Neural progenitor cell (in vitro differentiated cells): ENCODE data around the gene SLC9C2. TPM values are rescaled to one million over a fixed set of nuclear protein-coding genes. Genes with fewer than 3 reads are reported as not detected.

Source experiments
- DNase-seq: peaks from one replicate; pipeline ENCODE4 v3.0.0-alpha.2; 2016; ENCODE audit warnings: low spot score
- H2AFZ ChIP-seq: fragments of 200-600 bp; sonication (generic); replicated peaks from 2 replicates; pipeline ENCODE4 v1.6.1; 2016; ENCODE audit warnings: antibody characterized with exemption
- H3F3A ChIP-seq: fragments of 200-600 bp; sonication (generic); 2 replicates; pipeline ENCODE4 v1.6.1; 2016; ENCODE audit warnings: antibody characterized with exemption, low read depth
- H3K27ac ChIP-seq: fragments of 200-600 bp; sonication (generic); 2 replicates; pipeline ENCODE4 v1.5.1; 2016; ENCODE audit warnings: mild to moderate bottlenecking
- H3K27me3 ChIP-seq: fragments of 200-600 bp; sonication (generic); 2 replicates; pipeline ENCODE4 v1.6.1; 2016; ENCODE audit warnings: mild to moderate bottlenecking, moderate library complexity
- H3K36me3 ChIP-seq: fragments of 200-600 bp; sonication (generic); 2 replicates; pipeline ENCODE4 v1.5.1; 2016
- H3K4me1 ChIP-seq: fragments of 200-600 bp; sonication (generic); 2 replicates; pipeline ENCODE4 v1.6.1; 2016; ENCODE audit warnings: mixed run types
- H3K4me2 ChIP-seq: fragments of 200-600 bp; sonication (generic); 2 replicates; pipeline ENCODE4 v1.6.1; 2016
- H3K4me3 ChIP-seq: fragments of 200-600 bp; sonication (generic); 2 replicates; pipeline ENCODE4 v1.5.1; 2016
- H3K79me2 ChIP-seq: fragments of 200-600 bp; sonication (generic); 2 replicates; pipeline ENCODE4 v1.6.1; 2016; ENCODE audit warnings: low read depth
- H3K9ac ChIP-seq: fragments of 200-600 bp; sonication (generic); 2 replicates; pipeline ENCODE4 v1.6.1; 2016
- H3K9me3 ChIP-seq: fragments of 200-600 bp; sonication (generic); 2 replicates; pipeline ENCODE4 v1.5.1; 2016; ENCODE audit warnings: low read depth
- H4K20me1 ChIP-seq: fragments of 200-600 bp; sonication (generic); 2 replicates; pipeline ENCODE4 v1.6.1; 2016; ENCODE audit warnings: low read depth
- H3K27ac Mint-ChIP-seq: 3 replicates; pipeline ENCODE4 v1.8.0; 2021; ENCODE audit warnings: mixed read lengths
- H3K27me3 Mint-ChIP-seq: 2 replicates; pipeline ENCODE4 v1.8.0; 2022; ENCODE audit warnings: low read depth, mild to moderate bottlenecking, inconsistent platforms, moderate library complexity, mixed read lengths; ENCODE audit not compliant: insufficient read depth
- H3K36me3 Mint-ChIP-seq: 3 replicates; pipeline ENCODE4 v1.8.0; 2021; ENCODE audit warnings: mixed read lengths
- H3K4me1 Mint-ChIP-seq: 3 replicates; pipeline ENCODE4 v1.8.0; 2021; ENCODE audit warnings: mixed read lengths
- H3K4me3 Mint-ChIP-seq: 3 replicates; pipeline ENCODE4 v1.8.0; 2021; ENCODE audit warnings: mild to moderate bottlenecking, moderate library complexity, mixed read lengths
- H3K9me3 Mint-ChIP-seq: 3 replicates; pipeline ENCODE4 v1.8.0; 2020; ENCODE audit warnings: mixed read lengths
- EZH2 ChIP-seq: fragments of 200-600 bp; sonication (generic); IDR thresholded peaks from 2 replicates; pipeline ENCODE4 v1.6.1; 2017; ENCODE audit warnings: antibody characterized with exemption, mild to moderate bottlenecking, moderate library complexity
- EZH2phosphoT487 ChIP-seq: fragments of 200-600 bp; sonication (generic); IDR thresholded peaks from 2 replicates; pipeline ENCODE4 v1.6.1; 2017; ENCODE audit warnings: antibody characterized with exemption
- total RNA-seq: library from RNA; depleted of rRNA; stranded (reverse); fragments of >200 nt; gene quantifications from 2 replicates; pipeline ENCODE4 v1.2.3, GENCODE V29; 2015; ENCODE audit warnings: low replicate concordance
- TF ChIP-seq, protein P1 (sequence below): fragments of 200-600 bp; sonication (generic); IDR thresholded peaks from 2 replicates; pipeline ENCODE4 v1.5.1; 2017; ENCODE audit warnings: antibody characterized with exemption, mild to moderate bottlenecking

Gene SLC9C2
- total RNA-seq, 1 donor from 2014 or later = not detected

DNA sequence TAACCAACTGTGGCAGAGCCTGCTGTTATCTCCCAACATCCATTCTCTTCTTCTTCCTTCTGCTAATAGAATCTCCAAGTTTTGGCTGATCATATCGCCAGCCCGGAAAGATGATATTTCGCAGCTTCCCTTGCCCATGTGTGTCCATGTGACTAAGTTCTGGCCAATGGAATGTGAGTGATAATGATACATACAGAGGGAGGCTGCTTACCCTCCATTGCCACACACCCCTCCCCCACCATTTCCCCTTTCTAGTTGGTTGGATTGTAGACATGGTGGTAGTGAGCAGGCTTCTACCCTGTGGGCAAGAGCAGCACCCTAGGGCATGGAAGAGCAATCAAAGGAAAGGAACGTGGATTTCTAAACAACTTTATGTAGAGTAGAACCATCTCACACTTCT lies 48.8 kb downstream of the SLC9C2 start:
- Histone ChIP-seq H4K20me1 (no peaks in the 10 kb centered on the region), H3K9me3 (no peaks in the 10 kb centered on the region), H3K9ac (no peak overlapping the region), H3K4me3 (no peak overlapping the region), H3K36me3 (no peaks in the 10 kb centered on the region), H3K4me2 (no peak overlapping the region), H3K27me3 (no peaks in the 10 kb centered on the region), H3K79me2 (no peaks in the 10 kb centered on the region), H3F3A (no peaks in the 10 kb centered on the region), H3K27ac (no peak overlapping the region), H3K4me1 (no peaks in the 10 kb centered on the region), H2AFZ (no peak overlapping the region)
- DNase-seq = no peak
- Mint-ChIP-seq H3K4me3 (no peak overlapping the region), H3K27ac (no peak overlapping the region), H3K4me1 (no peaks in the 10 kb centered on the region), H3K9me3 (no peaks in the 10 kb centered on the region), H3K27me3 (peaks cover 2% of the 10 kb centered on the region), H3K36me3 (no peaks in the 10 kb centered on the region)
- no peak for TF ChIP-seq EZH2
- TF ChIP-seq, protein P1, sequence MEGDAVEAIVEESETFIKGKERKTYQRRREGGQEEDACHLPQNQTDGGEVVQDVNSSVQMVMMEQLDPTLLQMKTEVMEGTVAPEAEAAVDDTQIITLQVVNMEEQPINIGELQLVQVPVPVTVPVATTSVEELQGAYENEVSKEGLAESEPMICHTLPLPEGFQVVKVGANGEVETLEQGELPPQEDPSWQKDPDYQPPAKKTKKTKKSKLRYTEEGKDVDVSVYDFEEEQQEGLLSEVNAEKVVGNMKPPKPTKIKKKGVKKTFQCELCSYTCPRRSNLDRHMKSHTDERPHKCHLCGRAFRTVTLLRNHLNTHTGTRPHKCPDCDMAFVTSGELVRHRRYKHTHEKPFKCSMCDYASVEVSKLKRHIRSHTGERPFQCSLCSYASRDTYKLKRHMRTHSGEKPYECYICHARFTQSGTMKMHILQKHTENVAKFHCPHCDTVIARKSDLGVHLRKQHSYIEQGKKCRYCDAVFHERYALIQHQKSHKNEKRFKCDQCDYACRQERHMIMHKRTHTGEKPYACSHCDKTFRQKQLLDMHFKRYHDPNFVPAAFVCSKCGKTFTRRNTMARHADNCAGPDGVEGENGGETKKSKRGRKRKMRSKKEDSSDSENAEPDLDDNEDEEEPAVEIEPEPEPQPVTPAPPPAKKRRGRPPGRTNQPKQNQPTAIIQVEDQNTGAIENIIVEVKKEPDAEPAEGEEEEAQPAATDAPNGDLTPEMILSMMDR = no peak
- TF ChIP-seq EZH2phosphoT487 = no peak

DNA sequence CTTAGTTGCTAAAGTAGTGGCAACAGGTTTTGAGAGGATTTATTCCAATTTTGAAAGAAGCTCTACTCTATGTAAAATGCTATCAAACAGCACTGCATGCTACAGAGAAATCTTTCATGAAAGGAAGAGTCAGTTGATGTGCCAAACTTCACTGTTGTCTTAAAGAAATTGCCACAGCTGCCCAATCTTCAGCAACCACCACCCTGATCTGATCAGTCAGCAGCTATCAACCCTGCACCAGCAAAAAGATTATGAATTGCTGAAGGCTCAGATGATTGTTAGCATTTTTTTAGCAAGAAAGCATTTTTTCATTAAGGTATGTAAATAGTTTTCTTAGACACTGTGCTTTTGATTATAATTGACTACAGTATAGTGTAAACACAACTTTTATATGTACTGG lies 49.6 kb downstream of the SLC9C2 start:
- Histone ChIP-seq H3K79me2 (no peaks in the 10 kb centered on the region), H3K27me3 (no peaks in the 10 kb centered on the region), H3K9ac (no peak overlapping the region), H2AFZ (no peak overlapping the region), H4K20me1 (no peaks in the 10 kb centered on the region), H3K27ac (no peak overlapping the region), H3K4me3 (no peak overlapping the region), H3K4me1 (peaks cover 2% of the 10 kb centered on the region), H3K4me2 (no peak overlapping the region), H3K9me3 (no peaks in the 10 kb centered on the region), H3F3A (no peaks in the 10 kb centered on the region), H3K36me3 (no peaks in the 10 kb centered on the region)
- peaks cover 2% of the 10 kb centered on the region for H3K27me3 Mint-ChIP-seq
- no peak overlapping the region for H3K4me3 Mint-ChIP-seq
- TF ChIP-seq EZH2phosphoT487 (no peak), EZH2 (no peak)
- TF ChIP-seq, protein P1 = no peak
- no peaks in the 10 kb centered on the region for H3K36me3 Mint-ChIP-seq
- DNase-seq = no peak
- H3K27ac Mint-ChIP-seq = no peak overlapping the region
- H3K4me1 Mint-ChIP-seq = no peaks in the 10 kb centered on the region
- no peaks in the 10 kb centered on the region for H3K9me3 Mint-ChIP-seq

DNA sequence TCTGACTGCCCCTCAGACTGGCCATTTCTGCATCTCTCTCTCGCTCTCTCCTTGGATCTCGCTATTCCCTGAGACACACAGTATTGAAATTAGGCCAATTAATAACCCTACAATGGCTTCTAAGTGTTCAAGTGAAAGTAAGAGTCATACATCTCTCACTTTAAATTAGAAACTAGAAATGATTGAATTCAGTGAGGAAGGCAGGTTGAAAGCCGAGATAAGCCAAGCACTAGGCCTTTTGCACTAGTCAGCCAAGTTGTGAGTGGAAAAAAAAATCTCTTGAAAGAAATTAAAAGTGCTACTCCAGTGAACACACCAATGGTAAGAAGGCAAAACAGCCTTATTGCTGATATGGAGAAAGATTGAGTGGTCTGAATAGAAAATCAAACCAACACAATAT lies 51.2 kb downstream of the SLC9C2 start:
- no peaks in the 10 kb centered on the region for H3K9me3 ChIP-seq
- H3K27me3 ChIP-seq = no peaks in the 10 kb centered on the region
- DNase-seq = no peak
- no peaks in the 10 kb centered on the region for H3K36me3 ChIP-seq
- peaks cover 2% of the 10 kb centered on the region for H3K27me3 Mint-ChIP-seq
- no peaks in the 10 kb centered on the region for H3K4me1 Mint-ChIP-seq
- no peak overlapping the region for H3K4me3 ChIP-seq
- no peaks in the 10 kb centered on the region for H4K20me1 ChIP-seq
- no peak overlapping the region for H3K9ac ChIP-seq
- no peak overlapping the region for H3K4me2 ChIP-seq
- H3K36me3 Mint-ChIP-seq = no peaks in the 10 kb centered on the region
- peaks cover 9% of the 10 kb centered on the region for H3K4me1 ChIP-seq
- no peaks in the 10 kb centered on the region for H3F3A ChIP-seq
- no peak overlapping the region for H2AFZ ChIP-seq
- no peaks in the 10 kb centered on the region for H3K79me2 ChIP-seq
- no peak overlapping the region for H3K27ac Mint-ChIP-seq
- H3K4me3 Mint-ChIP-seq = no peak overlapping the region
- no peaks in the 10 kb centered on the region for H3K9me3 Mint-ChIP-seq
- no peak overlapping the region for H3K27ac ChIP-seq
- TF ChIP-seq, protein P1 = no peak
- TF ChIP-seq EZH2 = no peak
- no peak for TF ChIP-seq EZH2phosphoT487

DNA sequence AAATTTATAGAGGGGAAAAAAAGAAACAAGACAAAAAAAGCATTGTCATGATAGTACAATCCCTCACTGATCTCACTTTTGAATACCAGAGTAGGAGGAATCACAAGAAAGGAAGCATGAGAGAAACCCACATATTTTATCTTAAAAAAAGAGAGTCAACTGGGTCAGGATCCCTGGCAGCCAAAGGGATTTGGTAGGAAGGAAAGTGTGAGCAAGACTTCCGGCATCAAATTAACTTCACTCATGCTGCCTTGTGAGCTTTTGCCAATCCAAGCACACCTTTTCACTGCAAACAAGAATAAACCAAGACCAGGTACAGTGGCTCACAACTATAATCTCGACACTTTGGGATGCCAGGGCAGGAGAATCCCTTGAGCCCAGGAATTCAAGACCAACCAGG lies 53.1 kb downstream of the SLC9C2 start:
- H3K27me3 ChIP-seq = no peaks in the 10 kb centered on the region
- DNase-seq = no peak
- Mint-ChIP-seq H3K36me3 (no peaks in the 10 kb centered on the region), H3K27me3 (peaks cover 2% of the 10 kb centered on the region), H3K4me1 (peaks cover 6% of the 10 kb centered on the region), H3K9me3 (no peaks in the 10 kb centered on the region), H3K27ac (no peak overlapping the region), H3K4me3 (no peak overlapping the region)
- H3K4me1 ChIP-seq = peaks cover 9% of the 10 kb centered on the region
- H4K20me1 ChIP-seq = no peaks in the 10 kb centered on the region
- H3K4me3 ChIP-seq = no peak overlapping the region
- no peak for TF ChIP-seq EZH2
- TF ChIP-seq EZH2phosphoT487 = no peak
- TF ChIP-seq, protein P1 = no peak
- H3K9me3 ChIP-seq = no peaks in the 10 kb centered on the region
- no peaks in the 10 kb centered on the region for H3K36me3 ChIP-seq
- H3K4me2 ChIP-seq = no peak overlapping the region
- no peak overlapping the region for H2AFZ ChIP-seq
- no peaks in the 10 kb centered on the region for H3F3A ChIP-seq
- H3K9ac ChIP-seq = no peak overlapping the region
- no peaks in the 10 kb centered on the region for H3K79me2 ChIP-seq
- H3K27ac ChIP-seq = no peak overlapping the region
